IPS-11a (cell line): ENCODE results near the gene NFKBIE.
"Not testable (repeated sequence)": the region's sequence is repeated elsewhere in the genome, so short reads cannot be mapped to it uniquely, and the experiment has no call there.

ENCODE experiments used
- H3K4me3 ChIP-seq: one replicate; pipeline ENCODE4 v1.5.1; 2013; ENCODE audit warnings: low read depth, low read length, control low read depth

Gene NFKBIE

DNA sequence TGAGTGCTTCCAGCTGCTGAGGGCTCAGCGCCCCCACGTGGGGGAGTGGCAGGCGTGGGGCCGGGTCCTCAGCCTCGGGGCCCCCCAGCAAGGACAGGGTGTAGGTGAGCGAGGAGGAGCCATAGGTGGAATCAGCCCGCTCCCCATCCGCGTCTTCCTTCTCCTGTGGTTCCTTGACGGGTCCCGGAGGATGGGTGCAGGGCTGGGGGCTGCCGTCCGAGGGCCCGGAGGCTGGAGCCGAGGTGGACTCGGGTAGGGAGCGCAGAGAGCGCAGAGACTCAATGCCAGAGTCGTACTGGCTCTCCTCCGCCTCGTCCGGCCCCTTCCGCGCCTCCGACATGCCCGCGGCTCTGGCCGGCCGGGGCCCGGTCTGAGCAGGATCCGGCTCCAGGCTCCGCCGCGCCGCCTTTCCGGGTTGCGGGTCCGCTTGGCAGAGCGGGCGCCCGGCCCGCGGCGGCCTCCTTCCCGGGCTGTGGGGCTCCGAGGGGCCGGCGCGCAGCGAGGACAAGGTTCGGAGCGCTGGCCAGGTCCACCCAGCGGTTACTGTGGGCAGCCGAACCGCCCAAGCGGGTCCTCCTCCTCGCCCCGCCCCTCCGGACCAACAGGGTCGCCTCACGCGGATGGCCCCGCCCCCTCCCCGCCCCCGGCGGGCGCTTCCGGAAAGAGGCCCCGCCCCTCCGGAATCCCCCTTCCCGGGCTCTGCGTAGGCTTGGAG is at the start of gene NFKBIE:
TSS of gene NFKBIE (minus strand) at position 545 of the 715 bp plus-strand sequence. CDS start at position 340, 205 bp downstream.
- H3K4me3 ChIP-seq = peak within 1 kb of the TSS; percentile 70

DNA sequence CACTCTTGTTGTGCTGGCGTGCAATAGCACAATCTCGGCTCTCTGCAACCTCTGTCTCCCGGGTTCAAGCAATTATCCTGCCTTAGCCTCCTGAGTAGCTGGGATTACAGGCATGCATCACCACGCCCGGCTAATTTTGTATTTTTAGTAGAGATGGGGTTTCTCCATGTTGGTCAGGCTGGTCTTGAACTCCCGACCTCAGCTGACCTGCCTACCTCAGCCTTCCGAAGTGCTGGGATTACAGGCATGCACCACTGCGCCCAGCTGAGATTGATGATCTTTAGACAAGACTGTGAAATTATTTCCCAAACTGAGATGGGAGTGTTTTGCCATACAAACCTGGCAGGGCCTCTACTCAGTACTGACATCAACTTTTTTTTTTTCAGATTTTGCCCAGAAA is 49.3 kb upstream of the NFKBIE start:
- not testable (repeated sequence) for H3K4me3 ChIP-seq

- H3K4me3 ChIP-seq = peak within 1 kb of the TSS; percentile 81
Observed at GRCh38 chr6:44312901-44313788, 47.8 kb upstream of the NFKBIE start, which contains the start of gene AARS2. TSS of gene AARS2 (minus strand) at chr6:44313347. CDS start at chr6:44313323, 24 bp downstream.

DNA sequence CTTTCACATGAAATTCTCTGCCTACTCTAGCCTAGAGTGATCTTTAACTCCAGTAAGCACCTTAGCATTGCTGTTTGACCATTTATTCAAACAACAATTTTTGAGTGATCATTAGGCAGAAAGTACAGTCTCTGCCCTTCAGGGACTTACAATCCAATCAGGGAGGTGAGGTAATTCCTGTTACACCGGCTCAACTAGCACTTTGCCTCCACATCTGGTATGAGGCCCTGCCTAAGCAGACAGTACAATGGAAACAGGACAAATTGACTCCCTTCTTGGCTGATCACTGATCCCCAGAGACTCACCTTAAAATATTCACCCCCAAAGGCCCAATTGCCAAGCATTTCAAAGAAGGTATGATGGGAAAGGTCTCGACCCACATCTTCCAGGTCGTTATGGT is 46.4 kb upstream of the NFKBIE start:
- H3K4me3 ChIP-seq = peak overlapping the region; percentile 1

GRCh38 chr6:44311304-44311703 is 46.0 kb upstream of the NFKBIE start:
- H3K4me3 ChIP-seq = no peak overlapping the region

- no peak overlapping the region for H3K4me3 ChIP-seq
Observed at GRCh38 chr6:44310241-44310640, 44.9 kb upstream of the NFKBIE start.

DNA sequence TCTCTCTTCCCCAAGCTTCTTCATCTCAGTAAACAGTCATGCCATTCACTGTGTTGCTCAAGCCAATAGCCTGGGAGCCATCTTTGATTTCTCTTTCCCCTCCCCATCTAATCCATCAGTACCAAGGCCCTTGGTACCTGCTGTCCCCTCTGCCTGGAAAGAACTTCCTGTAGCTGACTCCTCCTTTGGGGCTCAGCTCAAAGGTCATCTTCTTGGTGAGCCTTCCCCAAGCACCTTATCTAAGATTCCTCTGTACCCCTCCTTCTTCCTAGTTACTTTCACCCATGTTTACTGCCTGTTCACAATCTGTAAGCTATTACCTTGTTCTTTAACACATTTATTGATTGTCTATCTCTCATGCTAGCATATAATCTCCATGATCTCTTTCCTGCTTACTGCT is 44.3 kb upstream of the NFKBIE start:
- H3K4me3 ChIP-seq = no peak overlapping the region

DNA sequence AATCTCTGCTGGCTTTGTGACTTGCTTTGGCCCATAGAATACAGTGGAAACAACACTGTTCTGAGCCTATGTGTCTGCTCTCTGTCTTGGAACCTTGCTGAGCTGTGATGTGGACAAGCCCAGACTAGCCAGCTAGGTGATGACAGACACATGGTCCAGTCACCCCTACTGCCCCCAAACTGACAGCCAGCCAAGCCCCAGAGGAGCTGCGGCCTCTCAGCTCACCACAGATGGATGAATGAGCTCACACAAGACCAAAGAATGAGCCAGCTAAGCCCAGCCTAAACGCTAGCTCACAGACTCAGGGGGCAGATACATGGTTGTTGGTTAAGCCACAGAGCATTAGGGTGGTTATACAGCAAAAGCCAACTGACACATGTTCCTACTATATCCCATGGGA is 43.7 kb upstream of the NFKBIE start:
- no peak overlapping the region for H3K4me3 ChIP-seq

DNA sequence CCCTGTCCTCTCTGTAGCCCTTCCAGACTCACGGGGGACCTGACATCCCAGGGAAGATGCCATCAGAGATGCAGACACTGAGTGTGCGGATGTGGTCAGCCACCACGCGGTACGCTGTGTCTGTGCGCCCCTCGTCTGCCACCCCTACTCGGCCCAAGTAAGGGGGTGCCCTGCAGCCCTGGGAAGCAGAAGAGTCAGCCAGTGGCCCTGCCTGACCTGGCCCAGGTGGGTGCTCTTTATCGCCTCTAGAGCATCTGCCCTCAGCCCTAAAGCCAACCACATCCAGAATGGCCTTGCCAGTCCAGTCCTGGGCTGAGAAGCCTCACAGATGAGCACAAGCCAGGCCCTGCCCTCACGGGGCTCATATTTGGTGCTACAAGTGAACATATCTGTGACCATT is 41.9 kb upstream of the NFKBIE start:
- no peak overlapping the region for H3K4me3 ChIP-seq

DNA sequence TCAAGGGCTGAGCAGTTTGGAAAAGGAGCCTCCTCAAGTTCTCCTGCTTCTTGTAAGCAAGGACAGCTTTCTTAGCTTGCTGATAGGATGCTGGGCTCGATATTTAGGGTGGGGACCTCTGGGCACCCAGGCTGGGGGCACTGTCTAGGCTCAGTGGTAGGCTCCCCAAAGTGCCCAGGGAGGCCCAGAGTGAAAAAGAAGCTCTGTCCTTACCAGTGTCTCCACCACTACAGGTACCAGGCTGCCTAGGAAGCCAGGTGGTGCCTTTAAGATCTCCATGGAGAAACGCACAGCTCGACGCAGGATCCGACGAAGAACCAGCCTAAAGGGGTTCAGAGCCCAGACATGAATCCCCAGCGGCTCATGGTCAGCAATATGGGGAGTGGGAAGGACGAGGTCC is 41.4 kb upstream of the NFKBIE start:
- H3K4me3 ChIP-seq = no peak overlapping the region

- H3K4me3 ChIP-seq = no peak overlapping the region
Observed at GRCh38 chr6:44305200-44305725, 39.9 kb upstream of the NFKBIE start.

GRCh38 chr6:44304282-44305199 is 39.2 kb upstream of the NFKBIE start:
- H3K4me3 ChIP-seq = no peak overlapping the region

DNA sequence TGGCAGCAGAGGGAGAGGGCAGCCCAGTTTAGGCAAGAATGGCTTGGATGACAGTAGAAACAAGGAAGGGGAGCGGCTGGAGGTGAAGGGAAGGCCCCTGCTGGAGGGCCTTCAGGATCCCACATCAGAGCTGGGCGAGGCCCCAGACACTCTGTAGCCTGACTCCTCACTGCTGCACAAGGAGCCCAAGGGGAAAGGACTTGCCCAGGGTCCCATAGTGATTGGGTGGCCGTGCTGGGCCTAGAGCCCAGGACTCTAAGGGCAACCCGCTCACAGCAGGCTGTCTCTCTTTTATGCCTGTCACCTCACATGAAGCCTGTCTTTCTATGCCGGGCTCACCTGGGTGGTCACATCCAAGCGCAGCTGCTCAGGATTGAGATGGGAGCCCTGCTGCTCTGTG is 38.5 kb upstream of the NFKBIE start:
- no peak overlapping the region for H3K4me3 ChIP-seq

GRCh38 chr6:44302856-44303255 is 37.5 kb upstream of the NFKBIE start:
- H3K4me3 ChIP-seq = no peak overlapping the region

- no peak overlapping the region for H3K4me3 ChIP-seq
Observed at GRCh38 chr6:44301782-44302564, 36.6 kb upstream of the NFKBIE start.

DNA sequence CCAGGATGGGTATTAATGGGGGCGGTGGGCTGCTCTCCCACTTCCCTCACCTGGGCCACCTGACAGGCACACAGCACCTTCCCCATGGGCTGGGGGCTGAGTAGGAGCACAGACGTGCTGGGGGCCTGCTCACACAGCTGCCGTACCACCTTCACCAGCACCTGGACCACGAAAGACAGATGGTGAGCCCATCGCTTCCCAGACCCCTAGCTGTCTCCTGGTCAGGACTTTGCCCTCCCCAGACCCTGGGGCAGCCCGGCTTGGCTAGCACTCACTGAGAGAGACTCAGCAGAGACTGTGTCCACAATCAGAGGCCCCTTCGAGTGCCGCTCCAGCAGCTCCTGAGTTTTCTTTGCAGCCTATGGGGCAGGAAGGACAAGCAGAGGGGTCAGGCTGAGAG is 35.8 kb upstream of the NFKBIE start:
- no peak overlapping the region for H3K4me3 ChIP-seq

GRCh38 chr6:44300292-44300823 is 35.0 kb upstream of the NFKBIE start:
- H3K4me3 ChIP-seq = no peak overlapping the region

DNA sequence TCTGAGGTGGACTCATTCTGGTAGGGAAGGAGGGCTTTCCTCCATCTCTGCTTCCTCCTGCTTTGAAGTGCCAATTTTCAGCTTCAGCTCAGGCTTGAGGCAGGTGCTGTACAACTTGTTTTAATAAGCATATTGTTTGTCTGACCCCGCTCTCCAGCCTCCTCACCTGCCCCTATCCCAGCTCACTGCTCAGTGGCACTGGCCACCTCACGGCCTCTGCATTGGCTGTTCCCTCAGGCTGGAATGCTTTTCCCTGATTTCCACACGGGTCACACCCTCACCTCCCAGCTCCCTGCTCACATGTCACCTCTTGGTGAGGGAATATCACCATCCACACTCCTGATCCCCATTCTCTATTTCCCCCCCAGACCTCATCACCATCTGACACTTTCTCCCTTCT is 33.5 kb upstream of the NFKBIE start:
- no peak overlapping the region for H3K4me3 ChIP-seq

DNA sequence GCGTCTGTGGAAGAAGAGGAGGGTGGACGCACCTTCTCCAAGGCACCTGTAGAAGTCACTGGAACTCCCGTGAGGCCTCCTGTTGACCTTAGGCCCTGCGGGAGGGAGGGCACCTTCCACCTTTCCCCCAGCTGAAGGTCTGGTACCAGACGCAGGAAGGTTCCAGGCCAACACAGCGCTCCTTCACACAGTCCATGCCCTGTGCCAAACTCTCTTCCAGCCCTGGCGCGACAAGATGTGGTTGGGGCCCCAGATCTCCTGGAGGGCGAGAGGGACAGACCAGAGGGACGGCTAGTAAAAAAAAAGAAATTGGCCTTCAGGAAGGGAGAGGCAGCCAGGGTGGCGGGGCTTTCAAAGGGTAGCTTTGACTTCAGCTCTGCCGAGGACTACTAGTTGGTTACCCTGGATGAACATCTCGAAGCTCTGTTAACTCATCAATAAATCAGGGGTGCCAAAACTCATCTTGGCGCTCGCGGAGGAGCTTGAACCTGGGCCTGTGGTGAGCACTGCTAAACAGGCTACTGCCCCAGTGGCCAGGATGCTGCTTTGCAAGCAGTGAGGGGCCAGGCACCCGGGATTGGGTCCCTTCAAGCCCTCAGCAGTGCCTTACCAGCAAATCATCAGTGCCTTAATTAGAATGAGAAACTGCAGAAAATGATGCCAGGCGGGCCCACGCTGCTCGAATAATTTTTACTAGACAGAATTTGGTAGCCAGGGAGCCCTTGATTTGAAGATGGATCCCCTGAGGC is 32.9 kb upstream of the NFKBIE start:
- H3K4me3 ChIP-seq = peak overlapping the region; percentile 67
